HG03108 (cell line): ENCODE measurements around the gene CUX1.
"Not testable (repeated sequence)": the region's sequence is repeated elsewhere in the genome, so short reads cannot be mapped to it uniquely, and the experiment has no call there.

ENCODE experiments used
- ATAC-seq: cut with Tn5 transposase; IDR thresholded peaks from one replicate; pipeline ENCODE4 v1.9.1; 2021; ENCODE audit warnings: moderate library complexity; ENCODE audit not compliant: unreplicated experiment

CUX1 gene

GRCh38 chr7:101792682-101793071, 24.7 kb upstream of the CUX1 start:
- not testable (repeated sequence) for ATAC-seq

GRCh38 chr7:101795461-101795860, 22.0 kb upstream of the CUX1 start:
- ATAC-seq, result no peak

GRCh38 chr7:101798173-101798572, 19.3 kb upstream of the CUX1 start:
- not testable (repeated sequence) for ATAC-seq

- ATAC-seq, result no peak
These were observed 14.0 kb upstream of the CUX1 start for GRCh38 chr7:101803203-101804087.

GRCh38 chr7:101804088-101804963, 13.1 kb upstream of the CUX1 start:
- no peak for ATAC-seq

- no peak for ATAC-seq
These were observed 12.5 kb upstream of the CUX1 start for GRCh38 chr7:101804967-101805366.

- ATAC-seq, result no peak
These were observed 4.8 kb upstream of the CUX1 start for GRCh38 chr7:101812595-101812994.

GRCh38 chr7:101813402-101814019, 3.9 kb upstream of the CUX1 start:
- ATAC-seq, result no peak

GRCh38 chr7:101814081-101814990, 3.1 kb upstream of the CUX1 start:
- ATAC-seq, result peak; percentile 29

GRCh38 chr7:101814991-101815825, 2.2 kb upstream of the CUX1 start:
- ATAC-seq, result peak; percentile 37

- ATAC-seq, result peak; percentile 39
These were observed 1.4 kb upstream of the CUX1 start for GRCh38 chr7:101815826-101816594.

- ATAC-seq, result no peak
These were observed 593 bp upstream of the CUX1 start for GRCh38 chr7:101816595-101817470.

GRCh38 chr7:101818287-101819071, 1.1 kb downstream of the CUX1 start:
- no peak for ATAC-seq

GRCh38 chr7:101819183-101819582, 1.8 kb downstream of the CUX1 start:
- no peak for ATAC-seq

GRCh38 chr7:101819913-101820522, 2.6 kb downstream of the CUX1 start:
- ATAC-seq, result no peak

- no peak for ATAC-seq
These were observed 3.3 kb downstream of the CUX1 start for GRCh38 chr7:101820703-101821102.
